Liver (tissue), 3 donors: ENCODE measurements around the gene TRIML1.

Experiments used
- CTCF ChIP-seq: fragments of 150-350 bp; IDR thresholded peaks from 2 replicates; pipeline ENCODE4 v1.5.1; 2017; ENCODE audit warnings: improper control_type of control experiment, low read depth, low read length; ENCODE audit not compliant: missing input control
- FOXA1 ChIP-seq: IDR thresholded peaks from 2 replicates; pipeline ENCODE4 v1.6.1; 2016; ENCODE audit warnings: antibody characterized with exemption
- GABPA ChIP-seq, 2 donors: IDR thresholded peaks in 1 of 2; conservative IDR thresholded peaks in 1 of 2; 2 replicates each; pipeline ENCODE4 v1.6.1; 2016; ENCODE audit warnings: antibody characterized with exemption in 2 of 2, mild to moderate bottlenecking in 1 of 2, moderate library complexity in 1 of 2
- HNF4A ChIP-seq, 2 donors: conservative IDR thresholded peaks; 2 replicates each; pipeline ENCODE4 v1.6.1; 2016; ENCODE audit warnings: antibody characterized with exemption in 2 of 2, mild to moderate bottlenecking in 2 of 2
- JUND ChIP-seq, 2 donors: IDR thresholded peaks; 2 replicates each; pipeline ENCODE4 v1.6.1; 2016; ENCODE audit warnings: antibody characterized with exemption in 2 of 2
- MAX ChIP-seq: IDR thresholded peaks from 2 replicates; pipeline ENCODE4 v1.6.1; 2016; ENCODE audit warnings: antibody characterized with exemption
- RAD21 ChIP-seq, 2 donors: IDR thresholded peaks; 2 replicates each; pipeline ENCODE4 v1.6.1; 2016; ENCODE audit warnings: antibody characterized with exemption in 2 of 2, mild to moderate bottlenecking in 2 of 2
- REST ChIP-seq: IDR thresholded peaks from 2 replicates; pipeline ENCODE4 v1.6.1; 2016; ENCODE audit warnings: antibody characterized with exemption, mild to moderate bottlenecking
- RXRA ChIP-seq, 2 donors: IDR thresholded peaks; 2 replicates each; pipeline ENCODE4 v1.6.1; 2017 to 2018; ENCODE audit warnings: antibody characterized with exemption in 2 of 2, mild to moderate bottlenecking in 1 of 2
- SP1 ChIP-seq: IDR thresholded peaks from 2 replicates; pipeline ENCODE4 v1.6.1; 2018; ENCODE audit warnings: antibody characterized with exemption, mild to moderate bottlenecking
- TAF1 ChIP-seq: conservative IDR thresholded peaks from 2 replicates; pipeline ENCODE4 v1.6.1; 2016; ENCODE audit warnings: antibody characterized with exemption, mild to moderate bottlenecking
- YY1 ChIP-seq: IDR thresholded peaks from 2 replicates; pipeline ENCODE4 v1.6.1; 2016; ENCODE audit warnings: antibody characterized with exemption, mild to moderate bottlenecking
- TF ChIP-seq, protein P1 (sequence below): IDR thresholded peaks from 2 replicates; pipeline ENCODE4 v1.6.1; 2016; ENCODE audit warnings: antibody characterized with exemption
- donor health status: healthy.
- donor health status: healthy.

- TF ChIP-seq TAF1 (no peak), YY1 (no peak), CTCF (no peak), GABPA (IDR thresholded peaks at IDR 0.05 in 1 of 2, conservative IDR thresholded peaks at IDR 0.05 in 1 of 2) (no peak), REST (no peak), FOXA1 (no peak), MAX (no peak), JUND (IDR thresholded peaks at IDR 0.05) (no peak), RXRA (IDR thresholded peaks at IDR 0.05) (no peak), SP1 (no peak), RAD21 (IDR thresholded peaks at IDR 0.05) (no peak), HNF4A (conservative IDR thresholded peaks at IDR 0.05) (no peak)
- TF ChIP-seq, protein P1, sequence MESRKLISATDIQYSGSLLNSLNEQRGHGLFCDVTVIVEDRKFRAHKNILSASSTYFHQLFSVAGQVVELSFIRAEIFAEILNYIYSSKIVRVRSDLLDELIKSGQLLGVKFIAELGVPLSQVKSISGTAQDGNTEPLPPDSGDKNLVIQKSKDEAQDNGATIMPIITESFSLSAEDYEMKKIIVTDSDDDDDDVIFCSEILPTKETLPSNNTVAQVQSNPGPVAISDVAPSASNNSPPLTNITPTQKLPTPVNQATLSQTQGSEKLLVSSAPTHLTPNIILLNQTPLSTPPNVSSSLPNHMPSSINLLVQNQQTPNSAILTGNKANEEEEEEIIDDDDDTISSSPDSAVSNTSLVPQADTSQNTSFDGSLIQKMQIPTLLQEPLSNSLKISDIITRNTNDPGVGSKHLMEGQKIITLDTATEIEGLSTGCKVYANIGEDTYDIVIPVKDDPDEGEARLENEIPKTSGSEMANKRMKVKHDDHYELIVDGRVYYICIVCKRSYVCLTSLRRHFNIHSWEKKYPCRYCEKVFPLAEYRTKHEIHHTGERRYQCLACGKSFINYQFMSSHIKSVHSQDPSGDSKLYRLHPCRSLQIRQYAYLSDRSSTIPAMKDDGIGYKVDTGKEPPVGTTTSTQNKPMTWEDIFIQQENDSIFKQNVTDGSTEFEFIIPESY: no peak
These were observed 26.1 kb upstream of the TRIML1 start for GRCh38 chr4:188113156-188113555.
